GM12892 (cell line): ENCODE data around the gene GPR82.

Experiments
- POLR2A ChIP-seq: IDR thresholded peaks from 2 replicates; pipeline ENCODE4 v1.6.1; 2011; ENCODE audit warnings: low read depth, low read length, control low read depth
- POLR2AphosphoS5 ChIP-seq: IDR thresholded peaks from 2 replicates; pipeline ENCODE4 v1.6.1; 2011; ENCODE audit warnings: low read depth, low read length, control low read depth
- TAF1 ChIP-seq: IDR thresholded peaks from 2 replicates; pipeline ENCODE4 v1.6.1; 2011; ENCODE audit warnings: low read depth, mild to moderate bottlenecking, control low read depth, low read length, borderline replicate concordance

DNA sequence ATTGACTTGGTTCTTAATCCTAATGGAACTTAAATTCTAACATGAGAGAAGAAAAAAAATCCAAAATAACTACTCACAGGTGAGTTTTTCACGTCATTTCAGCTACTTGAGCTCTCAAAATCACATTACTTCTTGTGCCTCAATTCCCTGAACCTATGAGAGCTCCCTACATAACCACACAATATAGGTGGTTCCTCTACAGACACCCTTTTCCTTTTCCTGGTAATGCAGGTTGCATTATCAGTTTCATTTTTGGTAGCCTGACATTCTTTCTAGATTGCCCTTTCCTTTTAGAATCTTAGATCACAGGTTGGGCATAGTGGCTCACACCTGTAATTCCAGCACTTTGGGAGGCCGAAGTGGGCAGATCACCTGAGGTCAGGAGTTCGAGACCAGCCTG lies 31.0 kb upstream of the GPR82 start:
- TF ChIP-seq POLR2A (no peak), POLR2AphosphoS5 (no peak), TAF1 (no peak)
